Ascending aorta (tissue), 2 donors: ENCODE data around the gene MCRIP2. TPM values are rescaled to one million over a fixed set of nuclear protein-coding genes. Genes with fewer than 3 reads are reported as not detected.
A peak's percentile ranks its signal among the peaks of the same experiment; 100 is the strongest.

Source experiments
- DNase-seq, 2 donors: peaks; one replicate each; pipeline ENCODE4 v3.0.0-alpha.2; 2019; ENCODE audit warnings: low spot score in 2 of 2
- H3K27ac ChIP-seq, 2 donors: fragments of 200-600 bp; sonication (generic); one replicate each; pipeline ENCODE4 v1.5.1; 2016 to 2017; ENCODE audit warnings: mild to moderate bottlenecking in 1 of 2
- H3K27me3 ChIP-seq: fragments of 200-600 bp; sonication (generic); one replicate; pipeline ENCODE4 v1.5.1; 2017
- H3K36me3 ChIP-seq, 2 donors: fragments of 200-600 bp; sonication (generic); one replicate each; pipeline ENCODE4 v1.5.1; 2016
- H3K4me1 ChIP-seq, 2 donors: fragments of 200-600 bp; sonication (generic); one replicate each; pipeline ENCODE4 v1.5.1; 2016 to 2017; ENCODE audit warnings: mild to moderate bottlenecking in 1 of 2
- H3K4me3 ChIP-seq, 2 donors: fragments of 200-600 bp; sonication (generic); one replicate each; pipeline ENCODE4 v1.5.1; 2016 to 2017; ENCODE audit warnings: mild to moderate bottlenecking in 1 of 2
- H3K9me3 ChIP-seq, 2 donors: fragments of 200-600 bp; sonication (generic); one replicate each; pipeline ENCODE4 v1.5.1; 2016
- CTCF ChIP-seq, 3 experiments: fragments of 200-600 bp in 2 of 3; fragments of 450-650 bp in 1 of 3; sonication (generic) in 2 of 3; IDR thresholded peaks; one replicate each; pipeline ENCODE4 v1.5.1; 2016 to 2019; ENCODE audit warnings: antibody characterized with exemption in 3 of 3, mild to moderate bottlenecking in 1 of 3, moderate library complexity in 1 of 3
- intact Hi-C: fragments of 100-400 bp; cut with DNase I; formaldehyde crosslinking; loops from one replicate; pipeline ENCODE4 v1.15.1; 2023
- total RNA-seq: library from RNA; depleted of rRNA; stranded (reverse); fragments of >200 nt; gene quantifications from one replicate; pipeline ENCODE4 v1.1.0, GENCODE V29; 2016

The MCRIP2 gene
- total RNA-seq, 1 donor from 2014 or later: 92.9 TPM

- intact Hi-C loops: loop anchor here (2.0 to 10.0 kb wide), 2 partner anchors 23 to 265 kb away; partner anchors contain the start of genes METTL26 and NME4
- no peak for TF ChIP-seq CTCF (IDR thresholded peaks at IDR 0.05)
- Histone ChIP-seq H3K9me3 (no peaks in the 10 kb centered on the region), H3K4me1 (peaks cover 0 to 5% of the 10 kb centered on the region in 2 donors), H3K27ac (peak overlapping the region; percentile 59 to 78), H3K4me3 (peak overlapping the region in 1 of 2 donors; percentile 46), H3K36me3 (peaks cover 3 to 7% of the 10 kb centered on the region in 2 donors), H3K27me3 (no peaks in the 10 kb centered on the region)
- DNase-seq: no peak
Measured at GRCh38 chr16:660132-660458, 18.5 kb downstream of the MCRIP2 start.

- Histone ChIP-seq H3K27ac (peak overlapping the region; percentile 59 to 78), H3K9me3 (no peaks in the 10 kb centered on the region), H3K4me1 (peaks cover 0 to 5% of the 10 kb centered on the region in 2 donors), H3K36me3 (peaks cover 0 to 2% of the 10 kb centered on the region in 2 donors), H3K27me3 (no peaks in the 10 kb centered on the region), H3K4me3 (peak overlapping the region; percentile 15 to 46)
- intact Hi-C loops: loop anchor here (2.0 to 10.0 kb wide), 2 partner anchors 24 to 266 kb away; partner anchors contain the start of genes METTL26 and NME4
- DNase-seq: peak in 1 of 2 donors; percentile 91
- peak; percentile 37 to 59 (median 38) for TF ChIP-seq CTCF (IDR thresholded peaks at IDR 0.05)
Measured at GRCh38 chr16:660459-661183, 19.0 kb downstream of the MCRIP2 start.

- Histone ChIP-seq H3K4me3 (peak overlapping the region; percentile 6 to 15), H3K36me3 (no peaks in the 10 kb centered on the region), H3K9me3 (no peaks in the 10 kb centered on the region), H3K27me3 (no peaks in the 10 kb centered on the region), H3K4me1 (peaks cover 0 to 5% of the 10 kb centered on the region in 2 donors), H3K27ac (no peak overlapping the region)
- TF ChIP-seq CTCF (IDR thresholded peaks at IDR 0.05): no peak
- no peak for DNase-seq
- intact Hi-C loops: loop anchor here (2.0 to 10.0 kb wide), 2 partner anchors 25 to 267 kb away; partner anchors contain the start of genes METTL26 and NME4
Measured at GRCh38 chr16:661184-661821, 19.7 kb downstream of the MCRIP2 start.

GRCh38 chr16:662095-662494, 20.5 kb downstream of the MCRIP2 start:
- Histone ChIP-seq H3K4me3 (no peak overlapping the region), H3K4me1 (peaks cover 0 to 5% of the 10 kb centered on the region in 2 donors), H3K36me3 (no peaks in the 10 kb centered on the region), H3K27me3 (no peaks in the 10 kb centered on the region), H3K9me3 (no peaks in the 10 kb centered on the region), H3K27ac (no peak overlapping the region)
- TF ChIP-seq CTCF (IDR thresholded peaks at IDR 0.05): no peak
- intact Hi-C loops: loop anchor here (10.0 kb wide), 1 partner anchor 267 kb away; the partner anchor contains the start of gene NME4
- no peak for DNase-seq

- H3K4me1 ChIP-seq: peaks cover 0 to 10% of the 10 kb centered on the region in 2 donors
- no peaks in the 10 kb centered on the region for H3K27me3 ChIP-seq
- no peaks in the 10 kb centered on the region for H3K9me3 ChIP-seq
- H3K36me3 ChIP-seq: no peaks in the 10 kb centered on the region
- no peak for DNase-seq
- TF ChIP-seq CTCF (IDR thresholded peaks at IDR 0.05): no peak
- intact Hi-C loops: loop anchor here (10.0 kb wide), 1 partner anchor 268 kb away; the partner anchor contains the start of gene NME4
- no peak overlapping the region for H3K4me3 ChIP-seq
- H3K27ac ChIP-seq: no peak overlapping the region
Measured at GRCh38 chr16:662597-662996, 21.0 kb downstream of the MCRIP2 start.
